NCI-H2029 treated with DMSO at 0.1 percent for 48 hours (cell line): ENCODE measurements around the gene CEL.
"Not testable (repeated sequence)": the region's sequence is repeated elsewhere in the genome, so short reads cannot be mapped to it uniquely, and the experiment has no call there.

Experiments used
- DNase-seq: peaks from one replicate; lab custom pipeline; 2025; lab: John Stamatoyannopoulos, UW

CEL gene

DNA sequence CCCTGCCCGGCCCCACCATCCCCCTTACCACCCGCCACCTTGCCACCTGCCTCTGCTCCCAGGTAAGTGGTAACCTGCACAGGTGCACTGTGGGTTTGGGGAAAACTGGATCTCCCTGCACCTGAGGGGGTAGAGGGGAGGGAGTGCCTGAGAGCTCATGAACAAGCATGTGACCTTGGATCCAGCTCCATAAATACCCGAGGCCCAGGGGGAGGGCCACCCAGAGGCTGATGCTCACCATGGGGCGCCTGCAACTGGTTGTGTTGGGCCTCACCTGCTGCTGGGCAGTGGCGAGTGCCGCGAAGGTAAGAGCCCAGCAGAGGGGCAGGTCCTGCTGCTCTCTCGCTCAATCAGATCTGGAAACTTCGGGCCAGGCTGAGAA is at the start of gene CEL:
TSS of gene CEL (plus strand) at position 218 of the 382 bp plus-strand sequence. CDS start at position 240, 22 bp downstream.
- DNase-seq, result not testable (repeated sequence)

DNA sequence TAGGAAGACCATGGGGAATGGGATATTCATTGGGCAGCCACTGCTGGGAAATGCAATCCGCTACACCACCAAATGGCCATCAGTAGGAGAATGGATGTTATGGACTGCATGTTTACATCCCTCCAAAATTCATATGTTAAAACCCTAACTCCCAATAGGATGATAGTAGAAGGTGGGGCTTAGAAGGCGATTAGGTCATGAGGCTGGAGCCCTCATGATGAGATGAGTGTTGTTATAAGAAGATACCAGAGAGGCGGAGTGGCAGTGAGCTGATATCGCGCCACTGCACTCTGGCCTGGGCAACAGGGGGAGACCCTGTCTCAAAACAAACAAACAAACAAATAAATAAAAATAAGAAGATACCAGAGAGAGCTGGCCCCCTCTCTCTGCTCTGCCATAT is 47.1 kb upstream of the CEL start:
- DNase-seq, result no peak

DNA sequence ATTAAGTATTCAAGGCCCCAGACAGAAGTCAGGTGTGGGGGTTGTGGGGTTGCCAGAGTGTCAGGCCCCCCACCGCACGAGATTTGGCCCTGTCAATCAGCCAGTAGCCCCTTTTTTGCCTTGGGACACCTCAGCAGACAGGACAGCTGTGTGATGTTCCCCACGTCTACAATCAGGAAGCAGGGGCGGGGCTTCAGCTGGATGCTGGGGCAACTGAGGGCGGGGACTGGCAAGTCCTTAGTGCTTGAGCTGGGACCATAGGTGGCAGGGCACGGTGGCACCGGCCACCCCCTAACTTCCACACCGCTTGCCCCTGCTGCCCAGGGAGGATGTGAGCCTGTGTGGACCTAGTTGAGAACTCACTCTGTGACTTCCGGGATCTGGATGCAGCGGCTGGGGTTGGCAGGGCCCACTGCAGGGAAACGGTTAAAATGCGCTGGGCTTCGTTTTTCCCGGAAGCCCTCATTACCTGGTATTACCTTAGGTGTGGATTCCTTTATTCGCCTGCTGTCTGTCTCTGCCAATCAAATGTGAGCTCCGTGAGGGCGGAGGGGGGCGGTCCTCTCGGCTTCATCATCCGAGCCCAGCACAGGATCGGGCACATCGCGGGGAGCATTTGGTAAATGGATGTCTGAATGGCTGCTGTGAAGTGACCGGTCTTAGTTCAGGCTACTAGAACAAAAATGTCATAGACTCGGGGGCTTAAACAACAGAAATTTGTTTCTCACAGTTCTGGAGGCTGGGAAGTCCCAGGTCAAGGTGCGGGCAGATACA is 38.5 kb upstream of the CEL start:
- no peak for DNase-seq

DNA sequence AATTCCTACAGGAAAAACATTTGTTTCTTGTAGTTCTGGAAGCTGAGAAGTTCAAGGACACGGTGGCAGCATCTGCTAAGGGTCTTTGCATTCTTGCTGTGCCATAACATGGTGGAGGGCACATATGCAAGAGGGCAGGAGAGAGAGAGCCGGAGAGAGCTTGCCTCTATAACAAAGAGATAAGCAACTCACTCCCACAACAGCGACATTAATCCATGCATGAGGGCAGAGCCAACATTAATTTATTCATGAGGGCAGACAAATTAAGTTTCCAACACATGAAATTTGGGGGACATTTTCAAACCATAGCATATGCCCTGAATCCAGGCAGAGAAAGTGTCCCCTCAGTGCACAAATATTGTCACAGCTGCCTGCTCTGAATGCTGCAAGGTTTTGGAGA is 35.4 kb upstream of the CEL start:
- DNase-seq, result no peak

DNA sequence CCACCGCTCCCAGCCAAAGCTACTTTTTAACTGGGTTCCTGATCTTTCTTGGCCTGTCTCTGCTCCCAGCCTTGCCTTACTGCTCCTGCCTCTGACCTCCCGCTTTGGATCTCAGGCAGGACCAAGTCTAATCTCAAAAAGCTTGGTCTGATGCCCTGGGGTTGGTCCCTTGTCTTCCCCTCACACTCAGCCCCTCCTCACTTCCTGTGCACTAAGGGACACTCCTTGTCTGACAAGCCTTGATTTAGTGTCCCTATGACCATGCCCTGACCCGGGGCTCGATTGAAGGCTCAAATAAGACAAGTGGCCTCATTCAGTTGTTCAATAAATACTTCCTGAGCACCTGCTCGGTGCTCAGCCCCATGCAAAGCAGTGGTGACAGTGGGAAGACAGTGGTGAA is 34.6 kb upstream of the CEL start:
- DNase-seq, result no peak

DNA sequence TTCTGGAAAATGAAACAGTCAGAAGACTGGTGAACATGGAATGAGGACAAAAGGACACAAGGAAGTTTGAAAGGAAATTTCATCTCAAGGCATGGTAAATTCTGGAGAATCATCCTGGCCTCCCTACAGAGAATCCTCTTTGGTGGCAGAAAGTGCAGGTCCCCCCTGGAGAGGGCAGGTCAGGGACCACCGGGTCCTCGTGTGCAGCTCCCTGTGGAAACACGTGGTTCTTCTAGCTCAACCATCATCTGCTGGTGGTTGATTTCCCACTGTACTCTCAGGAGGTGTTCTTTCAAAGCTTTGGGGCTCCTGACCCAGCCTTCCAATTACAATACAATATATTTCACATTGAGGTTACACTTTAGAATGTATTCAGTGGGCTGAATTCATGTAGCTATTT is 33.6 kb upstream of the CEL start:
- DNase-seq, result no peak

DNA sequence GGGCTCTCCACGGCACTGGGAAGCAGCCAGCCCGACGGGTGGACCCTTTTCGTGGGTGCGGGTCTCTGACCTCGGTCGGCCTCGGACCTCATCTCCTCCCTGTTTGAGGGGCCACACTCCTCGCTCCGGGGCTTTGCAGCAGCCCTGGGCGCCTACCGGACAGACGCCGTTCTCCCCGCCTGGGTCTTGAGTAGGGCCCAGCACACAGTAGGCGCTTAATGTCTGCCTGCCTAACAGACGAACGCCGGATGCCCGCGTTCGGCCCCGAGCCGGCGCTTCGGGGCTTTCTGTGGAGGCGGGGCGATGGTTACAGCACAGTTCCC is 31.8 kb upstream of the CEL start:
- no peak for DNase-seq

DNA sequence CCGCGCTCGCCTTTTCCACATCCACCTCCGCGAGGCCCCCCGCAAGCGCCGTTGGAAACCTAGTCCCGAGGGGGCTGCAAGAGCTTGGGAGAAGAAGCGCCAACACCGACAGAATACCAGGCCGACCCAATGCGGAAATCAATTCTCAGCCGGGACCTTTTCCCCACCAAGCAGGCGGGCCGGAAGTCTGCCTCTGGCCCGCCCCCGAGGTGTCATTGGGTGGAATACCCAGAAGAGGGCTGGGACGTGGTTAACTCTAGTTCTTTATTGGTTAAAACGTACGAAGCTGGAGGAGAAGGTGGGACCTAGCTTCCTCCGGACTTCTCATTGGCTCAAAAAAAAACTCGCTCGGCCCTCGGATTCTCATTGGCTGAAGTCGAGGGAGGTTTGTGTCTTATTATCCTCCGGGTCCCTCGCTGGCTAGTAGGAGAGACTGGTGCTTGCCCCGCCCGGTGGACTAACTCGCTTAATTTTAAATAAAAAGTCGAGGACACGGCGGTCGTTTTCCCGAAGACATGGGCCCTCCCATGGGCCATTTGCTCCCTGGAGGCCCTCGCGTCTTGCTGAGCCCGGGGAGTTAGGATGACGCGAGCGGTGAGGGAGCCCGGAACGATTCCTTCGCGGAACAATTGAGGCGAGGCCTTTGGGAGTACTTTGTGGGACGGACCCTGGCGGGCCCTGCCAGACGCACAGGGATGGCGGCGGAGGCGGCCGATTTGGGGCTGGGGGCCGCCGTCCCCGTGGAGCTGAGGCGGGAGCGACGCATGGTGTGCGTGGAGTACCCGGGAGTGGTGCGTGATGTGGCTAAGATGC is 31.3 kb upstream of the CEL start, which contains the start of gene GTF3C5:
TSS of gene GTF3C5 (plus strand) at position 681 of the 813 bp plus-strand sequence. CDS start at position 696, 15 bp downstream.
- DNase-seq, result peak; percentile 99

DNA sequence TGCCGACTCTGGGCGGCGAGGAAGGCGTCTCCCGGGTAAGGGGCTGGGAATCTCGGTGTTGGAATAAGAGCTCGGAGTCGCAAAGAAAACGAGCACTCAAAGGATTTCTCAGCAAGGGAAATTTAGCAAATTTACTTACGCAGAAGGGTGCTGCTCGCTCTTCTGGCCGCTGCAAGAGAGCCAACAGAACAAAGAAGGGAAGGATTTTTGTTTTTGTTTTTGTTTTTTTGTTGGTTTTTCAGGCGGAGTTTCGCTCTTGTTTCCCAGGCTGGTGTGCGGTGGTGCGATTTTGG is 30.7 kb upstream of the CEL start:
- DNase-seq, result no peak

DNA sequence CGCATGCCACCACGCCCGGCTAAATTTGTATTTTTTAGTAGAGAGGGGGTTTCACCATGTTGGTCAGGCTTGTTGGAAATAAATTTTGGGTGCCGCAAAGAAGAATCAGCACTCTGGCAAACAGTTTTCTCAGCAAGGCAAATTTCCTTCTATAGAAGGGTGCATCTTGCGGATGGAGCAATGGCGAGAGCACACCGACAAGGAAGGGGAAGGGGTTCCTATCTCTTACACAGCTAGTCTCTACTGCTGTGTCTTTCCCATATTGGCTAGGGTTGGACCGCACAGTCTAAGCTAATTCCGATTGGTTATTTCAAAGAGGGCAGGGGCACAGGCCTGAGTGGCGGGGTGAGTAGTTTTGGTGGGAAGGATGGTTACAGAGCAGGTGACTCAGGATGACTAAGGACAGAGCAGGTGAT is 30.3 kb upstream of the CEL start:
- no peak for DNase-seq

DNA sequence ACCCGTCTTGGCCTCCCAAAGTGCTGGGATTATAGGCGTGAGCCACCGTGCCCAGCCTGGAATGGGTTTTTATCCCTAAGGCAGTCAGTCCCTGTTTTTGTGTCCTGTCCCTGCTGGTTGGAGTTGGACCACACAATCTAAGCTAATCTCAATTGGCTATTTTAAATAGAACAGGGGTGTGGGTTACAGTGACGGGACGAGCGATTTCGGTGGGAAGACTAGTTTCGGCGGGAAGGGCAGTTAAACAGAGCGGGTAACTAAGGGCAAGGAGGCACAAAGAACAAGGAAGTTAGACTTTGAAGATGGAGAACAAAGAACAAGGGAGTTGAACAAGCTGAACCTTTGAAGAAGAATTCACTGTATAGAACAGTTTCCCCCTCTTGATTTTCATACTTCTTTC is 29.6 kb upstream of the CEL start:
- DNase-seq, result no peak

DNA sequence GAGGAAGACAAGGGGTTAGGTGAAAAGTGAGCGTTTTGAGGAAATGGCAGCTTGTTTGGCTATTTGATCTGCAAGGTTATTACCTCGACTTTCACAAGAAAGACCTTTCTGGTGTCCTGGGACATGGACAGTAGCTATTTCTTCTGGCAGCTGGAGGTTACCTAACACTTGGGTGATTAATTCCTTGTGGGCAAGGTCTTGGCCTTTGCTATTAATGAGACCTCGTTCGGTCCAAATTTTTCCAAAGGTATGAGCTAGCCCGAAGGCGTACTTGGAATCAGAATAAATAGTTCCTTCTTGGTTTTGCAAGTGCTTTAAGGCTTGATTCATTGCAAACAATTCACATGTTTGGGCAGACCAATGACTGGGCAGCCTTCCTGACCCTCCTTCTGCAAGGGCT is 26.1 kb upstream of the CEL start:
- no peak for DNase-seq

DNA sequence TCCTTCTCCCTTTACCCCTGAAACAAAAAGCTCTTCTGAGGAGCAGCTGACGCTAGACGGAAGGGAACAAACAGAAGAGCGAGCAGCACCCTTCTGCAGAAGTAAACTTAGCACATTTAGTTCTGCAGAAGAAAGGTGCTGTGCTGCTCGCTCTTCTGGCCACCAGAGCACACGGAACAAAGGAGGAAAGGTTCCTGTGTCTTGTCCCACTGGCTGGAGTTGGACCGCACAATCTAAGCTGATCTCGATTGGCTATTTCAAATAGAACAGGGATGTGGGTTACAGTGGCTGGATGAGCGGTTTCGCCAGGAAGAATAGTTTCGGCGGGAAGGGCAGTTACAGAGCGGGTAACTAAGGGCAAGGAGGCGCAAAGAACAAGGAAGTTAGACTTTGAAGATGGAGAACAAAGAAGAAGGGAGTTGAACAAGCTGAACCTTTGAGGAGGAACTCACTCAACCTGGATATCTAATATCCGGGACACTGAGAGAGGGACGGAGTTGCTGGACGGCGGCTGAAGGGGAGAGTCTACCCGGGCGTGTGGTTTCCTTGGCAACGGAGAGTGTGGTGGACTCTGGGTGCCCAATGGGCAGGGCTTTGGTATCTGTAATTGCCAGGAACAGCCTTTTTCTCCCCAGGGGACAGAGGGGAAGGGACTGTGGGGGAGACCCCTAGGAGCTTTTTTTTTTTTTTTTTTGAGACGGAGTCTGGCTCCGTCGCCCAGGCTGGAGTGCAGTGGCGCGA is 23.8 kb upstream of the CEL start:
- DNase-seq, result no peak

DNA sequence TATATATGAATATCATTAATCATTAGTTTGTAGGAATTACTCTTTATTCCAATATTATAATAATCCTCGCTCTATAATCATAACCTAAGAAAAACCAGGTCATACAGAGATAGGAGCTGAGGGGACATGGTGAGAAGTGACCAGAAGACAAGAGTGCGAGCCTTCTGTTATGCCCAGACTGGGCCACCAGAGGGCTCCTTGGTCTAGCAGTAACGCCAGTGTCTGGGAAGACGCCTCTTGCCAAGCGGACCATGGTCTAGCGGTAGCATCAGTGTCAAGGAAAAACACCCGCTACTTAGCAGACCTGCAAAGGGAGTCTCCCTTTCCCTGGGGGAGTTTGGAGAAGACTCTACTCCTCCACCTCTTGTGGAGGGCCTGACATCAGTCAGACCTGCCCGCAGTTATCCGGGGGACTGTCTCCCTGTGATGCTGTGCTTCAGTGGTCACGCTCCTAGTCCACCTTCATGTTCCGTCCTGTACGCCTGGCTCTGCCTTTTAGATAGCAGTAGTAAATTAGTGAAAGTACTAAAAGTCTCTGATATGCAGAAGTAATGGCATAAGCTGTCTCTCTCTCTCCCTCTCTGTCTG is 20.8 kb upstream of the CEL start:
- peak; percentile 7 for DNase-seq

DNA sequence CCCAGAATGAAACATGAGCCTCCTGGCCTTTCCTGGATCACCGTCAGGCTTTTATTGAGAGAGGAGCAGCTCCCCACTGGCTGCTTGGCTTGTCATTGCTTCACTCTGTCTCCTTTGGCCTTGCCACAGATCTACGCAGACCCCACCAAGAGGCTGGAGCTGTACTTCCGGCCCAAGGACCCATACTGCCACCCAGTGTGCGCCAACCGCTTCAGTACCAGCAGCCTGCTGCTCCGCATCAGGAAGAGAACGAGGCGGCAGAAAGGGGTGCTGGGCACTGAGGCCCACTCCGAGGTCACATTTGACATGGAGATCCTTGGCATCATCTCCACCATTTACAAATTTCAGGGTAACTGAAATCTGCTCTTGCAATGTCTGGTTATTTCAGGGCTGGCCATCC is 19.8 kb upstream of the CEL start:
- DNase-seq, result no peak

DNA sequence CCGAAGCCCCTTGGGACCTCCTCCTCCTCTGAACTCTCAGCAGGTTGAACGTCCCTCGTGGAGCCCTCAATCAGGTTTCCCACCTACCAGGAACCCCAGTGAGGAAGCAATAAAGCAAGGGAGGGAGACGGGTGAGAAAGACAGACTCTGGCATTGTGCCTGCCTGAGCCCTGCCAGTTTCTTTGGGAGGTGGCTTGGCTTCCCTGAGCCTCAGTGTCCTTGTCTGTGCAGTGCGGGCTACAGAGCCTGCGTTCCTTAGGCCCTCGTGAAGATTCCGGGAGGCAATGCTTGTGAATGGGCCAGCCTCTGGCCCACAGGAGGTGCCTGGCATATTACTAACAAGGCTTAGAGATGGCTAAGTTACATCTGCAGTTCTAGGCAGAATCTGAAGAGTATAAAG is 19.1 kb upstream of the CEL start:
- DNase-seq, result no peak

DNA sequence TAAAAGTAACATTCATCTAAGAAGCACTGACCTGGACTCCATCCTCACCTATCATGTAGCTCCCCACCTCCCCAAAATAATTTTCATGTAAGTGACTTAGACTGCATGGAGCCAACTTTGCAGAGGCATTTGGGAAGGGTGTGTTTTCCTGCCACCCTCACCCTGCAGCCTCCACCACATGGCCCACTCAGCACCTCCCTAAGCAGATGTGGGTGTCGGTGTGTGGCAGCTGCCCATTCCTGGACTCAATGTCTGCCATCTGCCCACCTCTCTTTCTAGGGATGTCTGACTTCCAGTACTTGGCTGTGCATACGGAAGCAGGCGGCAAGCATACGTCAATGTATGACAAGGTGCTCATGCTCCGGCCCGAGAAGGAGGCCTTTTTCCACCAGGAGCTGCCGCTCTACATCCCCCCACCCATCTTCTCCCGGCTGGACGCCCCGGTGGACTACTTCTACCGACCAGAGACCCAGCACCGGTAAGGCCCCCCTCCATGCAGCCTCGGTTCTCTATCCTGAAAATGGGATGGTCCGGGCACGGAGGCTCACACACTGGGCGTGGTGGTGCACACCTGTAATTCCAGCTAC is 18.2 kb upstream of the CEL start:
- DNase-seq, result no peak

DNA sequence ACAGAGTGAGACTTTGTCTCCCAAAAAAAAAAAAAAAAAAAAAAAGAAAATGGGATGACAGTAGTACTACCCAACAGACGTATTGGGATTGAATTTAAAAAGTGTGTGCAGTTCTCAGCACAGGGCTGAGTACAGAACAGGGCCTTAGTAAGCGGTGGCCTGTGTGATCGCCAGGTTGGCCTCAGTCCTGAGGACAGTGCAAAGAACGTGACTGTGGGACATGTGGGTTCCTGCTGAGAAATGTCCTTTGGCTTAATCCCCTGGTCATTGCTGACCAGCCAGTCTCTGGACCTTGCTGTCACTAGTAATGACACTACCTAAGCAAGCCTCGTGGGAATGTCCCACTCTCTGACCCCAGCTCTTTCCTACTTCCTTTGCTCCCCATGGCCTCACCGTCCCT is 17.7 kb upstream of the CEL start:
- DNase-seq, result no peak

DNA sequence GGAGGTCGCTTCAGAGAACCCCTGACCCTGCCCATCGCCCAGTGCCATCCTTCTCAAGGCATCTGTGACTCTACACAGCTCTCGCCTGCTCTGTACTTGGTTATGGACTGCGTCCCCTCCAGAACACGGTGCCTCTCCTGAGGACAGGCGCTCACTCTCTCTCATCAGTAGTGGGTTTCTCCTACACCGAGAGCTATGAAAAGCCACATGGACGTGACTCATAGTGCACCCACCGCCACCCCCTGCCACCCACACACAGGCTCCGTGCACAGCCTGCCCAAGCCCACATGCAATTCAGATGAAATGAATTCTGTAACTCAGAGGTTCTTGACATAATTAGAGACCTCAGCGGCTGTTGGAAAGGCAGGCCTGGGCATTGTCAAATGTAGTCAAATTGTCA is 17.1 kb upstream of the CEL start:
- DNase-seq, result no peak

DNA sequence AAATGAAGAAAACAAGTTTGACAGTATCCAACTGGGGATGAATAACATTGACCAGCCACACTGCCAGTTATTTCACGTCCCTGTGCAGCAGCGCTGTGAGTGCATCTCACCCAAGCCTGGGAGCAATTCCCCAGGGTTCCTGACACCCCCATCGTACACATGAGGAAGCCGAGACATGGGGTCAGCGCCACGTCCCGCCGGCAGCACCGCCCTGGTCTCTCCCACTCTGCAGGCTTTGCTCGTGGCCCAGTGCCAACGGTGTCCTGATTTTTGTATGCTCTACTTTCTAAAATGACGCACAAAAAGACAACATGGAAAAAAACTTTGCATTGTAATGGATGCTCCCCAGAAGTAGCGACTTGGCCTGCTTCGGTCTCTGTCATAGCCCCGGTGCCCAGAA is 16.6 kb upstream of the CEL start:
- no peak for DNase-seq

DNA sequence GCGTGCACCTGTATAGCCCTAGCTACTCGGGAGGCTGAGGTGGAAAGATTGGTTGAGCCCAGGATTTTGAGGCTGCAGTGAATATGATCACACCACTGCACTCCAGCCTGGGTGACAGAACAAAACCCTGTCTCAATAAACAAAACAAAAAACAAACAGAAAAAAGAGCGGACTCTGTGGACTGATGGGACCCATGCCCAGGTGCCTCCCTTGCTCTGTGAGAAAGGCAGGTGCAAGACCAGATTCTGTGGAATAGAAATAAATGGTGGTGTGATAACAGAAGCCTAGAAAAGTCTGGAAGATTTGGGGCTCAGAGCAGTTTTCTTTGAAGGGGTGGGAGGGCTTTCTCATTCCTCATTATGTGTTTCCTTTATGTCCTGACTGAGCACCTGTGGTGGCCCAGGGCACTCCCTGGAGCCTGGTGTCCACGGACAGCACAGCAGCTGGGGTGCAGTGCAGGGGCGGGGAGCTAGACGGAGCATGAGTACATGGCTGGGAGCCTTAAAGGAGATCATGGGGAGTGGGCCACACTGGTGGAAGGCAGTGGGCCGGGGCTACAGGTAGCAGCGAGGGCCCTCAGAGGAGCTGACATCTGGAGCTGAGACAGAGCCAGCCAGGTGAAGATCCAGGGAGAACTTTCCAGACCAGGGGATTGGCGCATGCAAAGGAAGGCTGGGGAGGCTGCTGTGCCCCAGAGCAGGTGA is 15.4 kb upstream of the CEL start:
- no peak for DNase-seq

DNA sequence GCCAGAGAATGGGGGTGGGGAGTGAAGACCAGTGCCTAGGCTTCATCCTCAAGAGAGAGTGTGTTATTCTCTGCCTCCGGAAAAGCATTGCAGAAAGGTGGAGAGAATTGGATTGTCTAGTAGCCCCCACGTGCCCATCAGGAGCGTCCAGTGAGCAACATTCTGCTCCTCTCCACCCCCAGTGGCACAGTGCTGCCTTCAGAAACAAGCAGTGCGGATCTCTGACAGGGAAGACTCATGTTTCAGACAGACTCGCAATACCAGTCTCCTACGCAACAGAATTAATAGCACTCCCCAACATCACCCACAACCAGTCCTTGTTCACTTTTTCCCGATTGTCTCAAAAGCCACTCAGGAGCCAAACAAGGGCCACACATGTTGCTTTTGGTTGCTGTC is 14.9 kb upstream of the CEL start:
- DNase-seq, result no peak
